ENCODE measurements around the gene MYOG. TPM values are rescaled to one million over a fixed set of nuclear protein-coding genes. Genes with fewer than 3 reads are reported as not detected.
A peak's percentile ranks its signal among the peaks of the same experiment; 100 is the strongest.

MYOG gene
- total and polyA plus RNA-seq, 11 donors: not detected

DNA sequence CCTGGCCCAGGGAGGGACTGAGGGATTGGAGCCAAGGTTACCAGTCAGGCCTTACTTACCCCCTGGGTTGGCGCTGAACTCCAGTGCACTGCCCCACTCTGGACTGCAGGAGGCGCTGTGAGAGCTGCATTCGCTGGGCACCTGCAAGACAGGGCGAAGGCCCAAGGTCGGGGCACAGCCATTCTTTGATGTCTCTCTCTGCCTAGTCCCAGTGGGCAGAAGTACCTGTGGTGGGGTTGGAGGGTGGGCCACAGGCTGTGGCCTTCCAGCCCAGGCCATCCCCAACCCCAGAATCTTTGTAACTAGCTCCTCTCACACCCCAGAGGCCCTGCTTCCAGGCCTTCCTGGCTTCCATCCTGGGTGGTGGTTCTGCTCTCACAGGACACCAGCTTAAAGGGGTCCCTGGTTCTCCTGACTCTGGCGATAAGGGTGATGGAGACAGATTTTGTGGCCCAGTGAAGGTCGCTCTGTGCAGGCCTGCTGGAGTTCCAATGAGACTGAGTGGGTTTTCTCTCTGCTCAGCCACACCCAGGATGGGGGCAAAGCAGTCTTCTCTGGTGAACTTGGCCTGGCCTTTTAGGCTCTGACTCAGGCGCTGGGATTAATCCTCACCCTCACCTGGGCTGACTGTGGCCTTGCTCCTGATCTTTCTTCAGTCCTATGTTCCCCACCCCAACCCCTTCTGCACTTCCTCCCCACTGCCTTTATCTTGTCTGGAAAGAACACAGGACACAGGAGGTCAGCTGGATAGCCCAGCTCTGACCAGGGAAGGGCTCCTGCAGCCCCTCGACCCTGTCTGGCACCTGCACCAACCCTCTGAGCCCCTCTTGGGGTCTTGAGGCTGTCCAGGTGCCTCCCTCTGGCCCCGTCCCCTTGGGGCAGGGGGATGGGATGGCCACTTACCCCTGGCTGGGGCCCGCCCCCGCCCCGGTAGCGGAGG is 954 bp downstream of the MYOG start:
- TF ChIP-seq, protein P1, sequence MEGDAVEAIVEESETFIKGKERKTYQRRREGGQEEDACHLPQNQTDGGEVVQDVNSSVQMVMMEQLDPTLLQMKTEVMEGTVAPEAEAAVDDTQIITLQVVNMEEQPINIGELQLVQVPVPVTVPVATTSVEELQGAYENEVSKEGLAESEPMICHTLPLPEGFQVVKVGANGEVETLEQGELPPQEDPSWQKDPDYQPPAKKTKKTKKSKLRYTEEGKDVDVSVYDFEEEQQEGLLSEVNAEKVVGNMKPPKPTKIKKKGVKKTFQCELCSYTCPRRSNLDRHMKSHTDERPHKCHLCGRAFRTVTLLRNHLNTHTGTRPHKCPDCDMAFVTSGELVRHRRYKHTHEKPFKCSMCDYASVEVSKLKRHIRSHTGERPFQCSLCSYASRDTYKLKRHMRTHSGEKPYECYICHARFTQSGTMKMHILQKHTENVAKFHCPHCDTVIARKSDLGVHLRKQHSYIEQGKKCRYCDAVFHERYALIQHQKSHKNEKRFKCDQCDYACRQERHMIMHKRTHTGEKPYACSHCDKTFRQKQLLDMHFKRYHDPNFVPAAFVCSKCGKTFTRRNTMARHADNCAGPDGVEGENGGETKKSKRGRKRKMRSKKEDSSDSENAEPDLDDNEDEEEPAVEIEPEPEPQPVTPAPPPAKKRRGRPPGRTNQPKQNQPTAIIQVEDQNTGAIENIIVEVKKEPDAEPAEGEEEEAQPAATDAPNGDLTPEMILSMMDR (IDR thresholded peaks at IDR 0.05): peak in 6 of 12 donors; percentile 9 to 30 (median 20)
- TF ChIP-seq POLR2A (IDR thresholded peaks at IDR 0.05): no peak
- Histone ChIP-seq H3K36me3 (no peaks in the 10 kb centered on the region), H3K4me1 (peaks cover 0 to 15% (median 0%) of the 10 kb centered on the region in 12 donors), H3K27me3 (no peaks in the 10 kb centered on the region), H3K4me3 (no peak overlapping the region), H3K27ac (no peak overlapping the region), H3K9me3 (no peaks in the 10 kb centered on the region)
- 86 to 96% (median 93%) methylated on average over 7 to 14 of the region's 14 CpGs for WGBS, 4 donors
- peak in 1 of 4 donors; percentile 10 for ATAC-seq
- DNase-seq: no peak
- intact Hi-C loops (cut with DNase I): loop anchor here in 2 of 10 donors (2.0 to 5.0 kb wide), 2 partner anchors 20 to 43 kb away; no protein-coding TSS in a partner anchor

DNA sequence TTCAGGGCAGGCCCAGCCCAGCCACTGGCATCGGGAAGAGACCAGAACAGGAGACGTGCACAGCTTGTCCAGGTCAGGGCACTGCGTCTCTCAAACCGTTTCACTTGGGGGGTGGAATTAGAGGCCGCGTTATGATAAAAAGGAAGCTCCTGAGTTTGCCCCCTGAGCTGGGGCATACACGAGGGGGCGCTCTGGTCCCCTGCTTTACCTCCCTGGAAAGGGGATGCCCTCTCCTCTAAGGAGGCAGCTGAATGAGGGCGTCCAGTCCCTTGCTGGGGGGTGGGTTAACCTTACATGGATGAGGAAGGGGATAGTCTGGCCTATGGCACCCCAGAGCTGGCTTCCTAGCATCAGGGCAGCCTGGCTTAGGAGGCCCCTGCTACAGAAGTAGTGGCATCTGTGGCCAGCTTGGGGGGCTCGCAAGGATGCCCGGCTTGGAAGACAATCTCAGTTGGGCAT is 2.3 kb downstream of the MYOG start:
- peak in 1 of 4 donors; percentile 16 for ATAC-seq
- Histone ChIP-seq H3K27me3 (no peaks in the 10 kb centered on the region), H3K4me3 (no peak overlapping the region), H3K4me1 (peaks cover 0 to 15% (median 0%) of the 10 kb centered on the region in 12 donors), H3K27ac (peak overlapping the region in 8 of 12 donors; percentile 0 to 59 (median 30)), H3K9me3 (no peaks in the 10 kb centered on the region), H3K36me3 (no peaks in the 10 kb centered on the region)
- TF ChIP-seq, protein P1 (IDR thresholded peaks at IDR 0.05): no peak
- TF ChIP-seq POLR2A (IDR thresholded peaks at IDR 0.05): no peak
- DNase-seq: no peak
- WGBS, 4 donors: 73 to 87% (median 79%) methylated on average over 9 to 11 of the region's 11 CpGs
- intact Hi-C loops (cut with DNase I): loop anchor here in 1 of 10 donors (5.0 kb wide), 1 partner anchor 41 kb away; no protein-coding TSS in a partner anchor

DNA sequence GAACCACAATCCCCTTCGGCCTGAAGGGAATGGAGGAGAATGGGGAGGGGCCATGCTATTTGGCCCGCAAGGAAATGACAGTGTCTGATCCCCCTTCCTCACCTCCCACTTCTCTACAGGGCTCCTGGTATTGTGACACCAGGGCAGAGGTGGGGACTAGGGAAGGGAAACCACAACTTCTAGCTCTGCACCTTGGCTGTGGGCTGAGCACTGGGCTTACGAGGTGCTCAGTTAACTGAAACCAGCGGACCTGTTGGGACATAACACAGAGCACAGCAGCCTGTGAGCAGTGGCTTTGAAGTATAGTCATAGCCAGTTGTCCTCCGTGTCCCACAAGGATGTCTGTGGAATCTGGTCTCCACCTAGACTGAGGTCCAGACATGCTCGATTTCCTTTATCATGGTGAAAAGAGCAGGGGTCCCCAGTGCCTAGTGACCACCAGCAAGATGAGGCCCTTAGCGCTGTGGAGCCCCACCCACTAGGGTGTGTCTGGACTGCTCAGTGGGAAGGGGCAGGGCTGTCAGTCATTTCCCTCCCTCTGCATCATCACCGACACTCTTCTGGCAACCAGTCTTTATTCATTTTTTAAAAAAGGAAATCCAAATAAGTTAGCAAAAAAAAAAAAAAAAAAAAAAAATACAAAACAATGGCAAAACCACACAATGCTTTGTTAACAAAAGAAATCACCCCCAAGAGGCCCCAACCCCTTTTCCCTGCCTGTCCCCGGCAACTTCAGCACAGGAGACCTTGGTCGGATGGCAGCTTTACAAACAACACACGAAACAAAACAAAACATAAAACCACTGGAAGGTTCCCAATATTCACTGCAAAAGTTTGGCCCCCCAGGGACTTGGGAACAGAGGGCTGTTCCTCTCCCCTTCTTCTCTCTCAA is 3.0 kb downstream of the MYOG start:
- H3K4me3 ChIP-seq: no peak overlapping the region
- TF ChIP-seq, protein P1 (IDR thresholded peaks at IDR 0.05): no peak
- no peak for TF ChIP-seq POLR2A (IDR thresholded peaks at IDR 0.05)
- H3K4me1 ChIP-seq: peaks cover 0 to 15% (median 0%) of the 10 kb centered on the region in 12 donors
- H3K9me3 ChIP-seq: no peaks in the 10 kb centered on the region
- no peaks in the 10 kb centered on the region for H3K36me3 ChIP-seq
- ATAC-seq (peak in 2 of 4 donors; percentile 60 to 81), DNase-seq (peak in 2 of 5 donors; percentile 1 to 12)
- peak overlapping the region in 9 of 12 donors; percentile 4 to 62 (median 32) for H3K27ac ChIP-seq
- intact Hi-C loops (cut with DNase I): loop anchor here in 1 of 10 donors (5.0 kb wide), 1 partner anchor 41 kb away; no protein-coding TSS in a partner anchor
- no peaks in the 10 kb centered on the region for H3K27me3 ChIP-seq
- 52 to 64% (median 56%) methylated on average over 11 of the region's 11 CpGs for WGBS, 4 donors

All from heart left ventricle (tissue), 16 donors.